Transverse colon (tissue), 3 donors: ENCODE data around the gene H6PD.

Experiments
- CTCF ChIP-seq, 5 experiments: fragments of 200-600 bp in 3 of 5; fragments of 450-650 bp in 2 of 5; sonication (generic) in 3 of 5; IDR thresholded peaks; 1 replicate in 2 of 5; 2 replicates in 3 of 5; pipeline ENCODE4 v1.5.1; 2016 to 2017; ENCODE audit warnings: antibody characterized with exemption in 5 of 5, inconsistent platforms in 3 of 5, mild to moderate bottlenecking in 2 of 5, moderate library complexity in 1 of 5
- EP300 ChIP-seq: sonication (generic); formaldehyde crosslinking; IDR thresholded peaks from one replicate; pipeline ENCODE4 v1.6.1; 2017; ENCODE audit warnings: antibody characterized with exemption, low read depth
- POLR2A ChIP-seq: fragments of 450-650 bp; IDR thresholded peaks from one replicate; pipeline ENCODE4 v1.6.1; 2016; ENCODE audit warnings: antibody characterized with exemption, mild to moderate bottlenecking, moderate library complexity

GRCh38 chr1:9239622-9240401 is 5.2 kb downstream of the H6PD start:
- TF ChIP-seq POLR2A = no peak
- TF ChIP-seq CTCF (IDR thresholded peaks at IDR 0.05) = no peak
- TF ChIP-seq EP300 = no peak
